Measurements from ENCODE around the gene IST1. TPM values are rescaled to one million over a fixed set of nuclear protein-coding genes. Genes with fewer than 3 reads are reported as not detected.
A peak's percentile ranks its signal among the peaks of the same experiment; 100 is the strongest.
"Not testable (repeated sequence)": the region's sequence is repeated elsewhere in the genome, so short reads cannot be mapped to it uniquely, and the experiment has no call there.

IST1 gene
- total RNA-seq (2014; rRNA removed; shearing (Covaris generic)): 220 and 229 TPM in 2 replicates

GRCh38 chr16:71894921-71895678, at the start of gene IST1:
Gene IST1 (plus strand): TSS chr16:71895531. CDS start chr16:71915641, 20,110 bp downstream.
- peak; percentile 94 for DNase-seq (ENCODE audit: low spot score)

- DNase-seq (ENCODE audit: low spot score): peak; percentile 88
Measured at GRCh38 chr16:71845639-71846430, 49.5 kb upstream of the IST1 start, which contains the start of gene ATXN1L. Gene ATXN1L (plus strand): TSS chr16:71845976. CDS start chr16:71849741, 3,765 bp downstream.

- DNase-seq (ENCODE audit: low spot score): no peak
Measured at GRCh38 chr16:71846431-71846830, 48.9 kb upstream of the IST1 start.

- DNase-seq (ENCODE audit: low spot score): no peak
Measured at GRCh38 chr16:71847096-71847495, 48.2 kb upstream of the IST1 start.

DNA sequence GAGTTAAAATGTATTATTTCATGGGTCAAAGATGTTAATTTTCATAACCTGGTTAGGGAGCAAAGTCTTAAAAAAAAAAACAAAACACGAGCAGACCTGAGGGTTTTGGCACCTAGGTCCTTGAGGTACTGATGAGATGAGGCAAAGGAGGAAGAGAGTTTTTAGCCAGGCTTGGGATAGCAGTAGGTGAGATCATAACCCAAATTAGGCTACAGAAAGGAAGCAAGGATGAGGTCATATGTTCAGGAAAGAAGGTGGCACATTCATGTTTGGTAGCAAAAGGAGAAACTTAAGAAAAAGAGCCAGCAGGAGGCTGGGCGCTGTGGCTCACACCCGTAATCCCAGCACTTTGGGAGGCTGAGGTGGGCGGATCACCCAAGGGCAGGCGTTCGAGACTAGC, 46.7 kb upstream of the IST1 start:
- no peak for DNase-seq (ENCODE audit: low spot score)

DNA sequence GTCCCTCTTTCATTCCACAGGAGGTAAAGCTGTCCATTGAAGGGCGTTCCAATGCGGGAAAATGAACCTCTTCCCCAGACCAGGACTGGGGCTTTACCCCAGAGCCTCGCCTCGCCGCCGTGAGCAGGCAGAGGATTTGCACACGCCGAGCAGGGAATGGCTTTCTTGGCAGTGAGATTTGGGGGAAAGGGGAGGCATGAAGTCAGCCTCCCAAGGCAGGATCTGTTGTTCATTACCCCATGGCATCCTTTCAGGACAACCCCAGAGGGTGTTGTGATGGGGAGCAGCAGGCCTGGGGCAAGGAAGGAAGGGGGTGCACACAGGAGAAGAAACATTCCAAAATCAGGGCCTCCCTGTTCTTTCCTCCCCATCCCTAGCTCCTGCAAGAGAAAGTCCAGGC, 43.6 kb upstream of the IST1 start:
- no peak for DNase-seq (ENCODE audit: low spot score)

DNA sequence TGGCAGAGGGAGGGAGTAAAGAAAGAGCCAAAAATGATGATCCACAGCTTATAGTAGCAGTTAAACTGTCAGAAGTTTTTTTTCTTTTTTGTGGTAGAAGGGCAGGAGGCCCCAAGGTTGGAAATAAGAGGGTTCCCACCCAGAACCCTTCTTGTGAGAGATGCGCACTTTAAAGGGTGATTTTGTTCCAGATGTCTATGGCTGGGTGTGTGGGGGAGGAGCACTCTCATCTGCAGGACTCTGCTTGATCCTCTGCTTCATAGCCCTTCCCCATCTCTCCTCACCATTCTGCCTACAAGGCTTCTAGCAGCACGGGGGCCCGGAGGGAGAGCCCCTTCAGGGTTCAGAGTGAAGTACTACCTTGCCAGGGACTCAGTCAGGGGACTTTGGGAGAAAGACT, 43.2 kb upstream of the IST1 start:
- no peak for DNase-seq (ENCODE audit: low spot score)

DNA sequence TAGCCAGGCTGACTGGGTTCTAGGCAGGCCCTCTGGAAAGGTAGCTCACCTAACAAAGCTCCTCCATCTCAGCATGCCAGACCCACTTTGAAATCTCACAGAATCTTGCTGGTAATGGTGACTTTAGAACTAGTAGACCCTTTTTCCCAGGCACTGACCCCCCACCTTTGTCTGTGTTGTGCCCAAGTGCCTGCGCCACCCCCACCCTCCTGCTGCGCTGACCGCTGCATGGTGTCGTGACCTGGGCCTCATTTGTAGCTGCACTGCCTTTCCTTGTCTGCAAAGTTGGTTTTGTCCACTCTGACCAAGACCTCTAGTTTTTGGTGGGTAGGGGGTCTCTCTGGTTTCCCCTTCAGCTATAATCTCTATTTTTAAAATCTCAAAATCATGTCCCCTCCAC, 42.8 kb upstream of the IST1 start:
- DNase-seq (ENCODE audit: low spot score): no peak

DNA sequence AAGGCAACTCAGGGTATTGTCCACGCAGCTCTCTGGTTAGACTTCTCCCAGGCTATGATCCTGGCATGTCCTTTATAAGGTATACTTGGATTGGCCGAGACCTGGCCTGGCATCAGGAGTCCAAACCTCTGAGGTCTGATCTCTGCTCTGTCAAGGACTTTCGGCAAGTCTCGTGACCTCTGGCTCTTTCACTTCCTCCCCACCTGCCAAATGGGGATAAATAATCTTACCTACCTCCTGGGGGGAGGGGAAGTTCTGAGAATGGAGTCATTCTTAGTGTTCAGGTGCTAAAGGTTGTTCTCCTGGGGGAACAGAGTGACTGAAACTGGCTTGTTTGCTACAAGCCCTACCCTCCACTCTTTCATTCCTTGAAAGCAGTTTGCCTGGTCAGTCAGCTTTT, 41.9 kb upstream of the IST1 start:
- DNase-seq (ENCODE audit: low spot score): no peak

DNA sequence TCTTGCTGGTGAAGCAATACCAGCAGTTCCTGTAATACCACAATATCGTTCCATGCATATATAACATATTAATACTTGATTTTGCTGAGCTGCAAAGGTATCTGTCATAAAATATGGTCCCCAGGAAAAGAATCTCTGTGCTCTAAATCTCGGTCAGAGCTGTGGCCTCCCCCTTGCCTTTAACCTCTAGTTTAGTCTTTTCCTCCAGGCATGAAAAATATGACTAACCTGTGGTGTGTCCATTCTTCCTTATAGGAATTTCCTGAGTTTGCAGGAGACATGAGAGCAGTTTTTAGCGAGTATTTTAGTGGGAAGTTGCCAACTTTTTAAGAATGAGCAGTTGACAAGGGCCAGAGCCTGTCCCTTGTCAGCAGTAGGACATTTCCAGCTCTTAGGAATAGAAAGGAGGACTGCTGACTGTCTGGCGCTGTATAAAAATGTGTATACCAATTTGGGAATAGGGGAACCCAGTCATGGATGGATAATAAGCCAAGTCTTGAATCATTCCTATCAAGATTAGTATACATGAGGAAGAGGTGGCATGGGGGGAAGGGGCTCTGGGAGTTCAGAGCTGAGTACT, 40.9 kb upstream of the IST1 start:
- DNase-seq (ENCODE audit: low spot score): no peak

DNA sequence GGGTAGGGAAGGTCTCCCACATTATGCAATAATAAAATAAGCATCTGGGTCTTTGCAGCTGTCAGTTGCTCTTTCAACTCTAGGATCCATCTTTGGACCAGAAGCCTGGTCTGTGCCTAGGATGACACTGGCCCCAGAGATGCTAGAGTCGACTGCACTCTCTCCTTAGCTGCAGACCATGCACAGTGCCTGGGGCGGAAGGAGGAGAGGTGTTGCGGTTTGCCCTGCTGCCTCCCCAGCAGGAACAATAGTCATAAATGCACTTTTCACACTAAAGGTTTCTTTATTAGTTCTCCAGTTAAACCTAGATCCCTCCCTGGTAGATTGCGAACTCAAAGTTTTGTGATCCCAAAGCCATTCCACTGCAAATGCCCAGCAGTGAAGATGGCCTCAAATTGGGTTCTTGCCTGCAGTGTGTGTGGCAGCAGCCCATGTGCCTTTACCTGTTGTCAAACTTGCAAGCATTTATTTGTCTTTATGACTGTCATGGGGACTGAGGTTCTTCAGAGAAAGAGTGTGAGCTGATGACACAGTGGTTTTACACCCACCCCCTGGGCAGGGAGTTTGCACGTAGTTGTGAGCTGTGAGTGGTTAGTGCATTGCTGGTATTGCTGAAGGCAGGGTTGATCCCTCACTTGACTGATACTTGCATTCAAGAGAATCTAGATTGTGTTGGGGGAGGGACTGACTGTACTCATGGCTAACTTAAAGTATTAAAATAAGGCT, 39.2 kb upstream of the IST1 start:
- no peak for DNase-seq (ENCODE audit: low spot score)

- DNase-seq (ENCODE audit: low spot score): no peak
Measured at GRCh38 chr16:71859762-71860521, 35.4 kb upstream of the IST1 start.

- no peak for DNase-seq (ENCODE audit: low spot score)
Measured at GRCh38 chr16:71863995-71864394, 31.3 kb upstream of the IST1 start.

- DNase-seq (ENCODE audit: low spot score): no peak
Measured at GRCh38 chr16:71865173-71865863, 30.0 kb upstream of the IST1 start.

- DNase-seq (ENCODE audit: low spot score): not testable (repeated sequence)
Measured at GRCh38 chr16:71867175-71867574, 28.2 kb upstream of the IST1 start.

GRCh38 chr16:71867939-71868338, 27.4 kb upstream of the IST1 start:
- DNase-seq (ENCODE audit: low spot score): no peak

DNA sequence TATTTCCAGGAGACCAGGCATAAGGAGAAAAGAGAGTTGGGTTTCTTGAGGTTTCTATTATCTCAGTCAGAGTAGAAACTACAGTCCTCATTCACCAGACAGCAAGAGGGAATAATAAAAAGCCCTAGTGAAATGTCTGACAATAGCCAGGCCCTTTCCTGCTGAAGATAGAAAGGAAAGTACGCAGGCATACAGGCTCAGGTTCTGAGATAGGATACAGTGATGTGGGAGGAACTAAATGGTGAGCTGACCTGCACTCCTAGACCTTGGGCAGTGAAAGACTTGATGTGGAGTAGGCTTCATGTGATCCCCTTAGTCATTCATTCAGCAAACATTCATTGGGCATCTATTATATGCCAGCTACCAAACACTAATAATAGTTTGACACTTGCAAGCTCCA, 26.2 kb upstream of the IST1 start:
- DNase-seq (ENCODE audit: low spot score): no peak

- DNase-seq (ENCODE audit: low spot score): no peak
Measured at GRCh38 chr16:71870818-71871217, 24.5 kb upstream of the IST1 start.

GRCh38 chr16:71873199-71873598, 22.1 kb upstream of the IST1 start:
- DNase-seq (ENCODE audit: low spot score): no peak

DNA sequence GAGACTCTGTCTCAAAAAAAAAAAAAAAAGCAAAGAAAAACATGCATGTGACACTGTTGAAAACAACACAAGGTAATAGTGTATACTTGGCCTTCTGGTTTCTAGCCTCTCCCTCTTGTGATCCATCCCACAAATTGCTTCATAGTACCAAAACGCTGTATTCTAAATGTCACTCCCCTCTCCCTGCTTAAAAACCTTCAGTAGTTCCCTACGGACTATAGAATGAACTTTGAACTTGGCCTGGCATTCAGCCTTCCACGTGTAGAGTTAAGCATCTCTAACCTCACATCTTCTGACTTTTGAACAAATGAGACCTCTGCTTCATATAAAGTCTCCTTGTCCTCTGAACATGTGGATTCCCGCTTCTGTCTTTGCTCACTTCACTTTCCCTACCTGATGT, 16.4 kb upstream of the IST1 start:
- no peak for DNase-seq (ENCODE audit: low spot score)

- no peak for DNase-seq (ENCODE audit: low spot score)
Measured at GRCh38 chr16:71880176-71880575, 15.2 kb upstream of the IST1 start.
